Smooth muscle cell (in vitro differentiated cells): ENCODE results near the gene PROK1. TPM values are rescaled to one million over a fixed set of nuclear protein-coding genes. Genes with fewer than 3 reads are reported as not detected.
"Not testable (repeated sequence)": the region's sequence is repeated elsewhere in the genome, so short reads cannot be mapped to it uniquely, and the experiment has no call there.

Source experiments
- DNase-seq: peaks from one replicate; lab custom pipeline; 2025; ENCODE audit not compliant: unreplicated experiment; lab: John Stamatoyannopoulos, UW
- H2AFZ ChIP-seq: fragments of 200-600 bp; sonication (generic); 2 replicates; pipeline ENCODE4 v1.6.0; 2016; ENCODE audit warnings: antibody characterized with exemption, low read depth, mild to moderate bottlenecking
- H3F3A ChIP-seq: fragments of 200-600 bp; sonication (generic); 2 replicates; pipeline ENCODE4 v1.6.0; 2017; ENCODE audit warnings: antibody characterized with exemption, low read depth
- H3K27ac ChIP-seq: fragments of 200-600 bp; sonication (generic); 2 replicates; pipeline ENCODE4 v1.5.1; 2016; ENCODE audit warnings: low read depth, mild to moderate bottlenecking
- H3K27me3 ChIP-seq: fragments of 200-600 bp; sonication (generic); 2 replicates; pipeline ENCODE4 v1.6.1; 2016; ENCODE audit warnings: low read depth, mild to moderate bottlenecking
- H3K36me3 ChIP-seq: fragments of 200-600 bp; sonication (generic); 2 replicates; pipeline ENCODE4 v1.5.1; 2016; ENCODE audit warnings: low read depth
- H3K4me1 ChIP-seq: fragments of 200-600 bp; sonication (generic); 2 replicates; pipeline ENCODE4 v1.5.1; 2016; ENCODE audit warnings: low read depth
- H3K4me2 ChIP-seq: fragments of 200-600 bp; sonication (generic); 2 replicates; pipeline ENCODE4 v1.6.0; 2016; ENCODE audit warnings: mild to moderate bottlenecking
- H3K4me3 ChIP-seq: fragments of 200-600 bp; sonication (generic); 2 replicates; pipeline ENCODE4 v1.5.1; 2016; ENCODE audit warnings: mild to moderate bottlenecking
- H3K79me2 ChIP-seq: fragments of 200-600 bp; sonication (generic); 2 replicates; pipeline ENCODE4 v1.6.0; 2016; ENCODE audit warnings: low read depth, mild to moderate bottlenecking
- H3K9ac ChIP-seq: fragments of 200-600 bp; sonication (generic); 2 replicates; pipeline ENCODE4 v1.6.0; 2016; ENCODE audit warnings: low read depth
- H3K9me3 ChIP-seq: fragments of 200-600 bp; sonication (generic); replicated peaks from 2 replicates; pipeline ENCODE4 v1.5.1; 2016; ENCODE audit warnings: low read depth
- H4K20me1 ChIP-seq: fragments of 200-600 bp; sonication (generic); 2 replicates; pipeline ENCODE4 v1.6.0; 2016; ENCODE audit warnings: low read depth
- WGBS: methylation state at CpG from one replicate; pipeline ENCODE4 v1.1.7; 2016; ENCODE audit warnings: low lambda C conversion rate; 5-methylcytosine and 5-hydroxymethylcytosine counted together
- polyA plus RNA-seq: library from polyadenylated mRNA; unstranded; fragments of >200 nt; fragmentation: Nextera tagmentation; extraction: Ambion mirVana; gene quantifications from 2 replicates; pipeline ENCODE4 v1.2.1, GENCODE V29; 2016
- total RNA-seq: library from RNA; depleted of rRNA; stranded (reverse); fragments of >200 nt; gene quantifications from 2 replicates; pipeline ENCODE4 v1.2.3, GENCODE V29; 2014
- TF ChIP-seq, protein P1 (sequence below): fragments of 200-600 bp; sonication (generic); IDR thresholded peaks from 2 replicates; pipeline ENCODE4 v1.5.1; 2017; ENCODE audit warnings: borderline replicate concordance, mild to moderate bottlenecking, antibody characterized with exemption; ENCODE audit not compliant: insufficient read depth, poor library complexity, severe bottlenecking

PROK1 gene
- total and polyA plus RNA-seq, 2 experiments from 2014 or later, result 43.0 to 69.5 TPM

DNA sequence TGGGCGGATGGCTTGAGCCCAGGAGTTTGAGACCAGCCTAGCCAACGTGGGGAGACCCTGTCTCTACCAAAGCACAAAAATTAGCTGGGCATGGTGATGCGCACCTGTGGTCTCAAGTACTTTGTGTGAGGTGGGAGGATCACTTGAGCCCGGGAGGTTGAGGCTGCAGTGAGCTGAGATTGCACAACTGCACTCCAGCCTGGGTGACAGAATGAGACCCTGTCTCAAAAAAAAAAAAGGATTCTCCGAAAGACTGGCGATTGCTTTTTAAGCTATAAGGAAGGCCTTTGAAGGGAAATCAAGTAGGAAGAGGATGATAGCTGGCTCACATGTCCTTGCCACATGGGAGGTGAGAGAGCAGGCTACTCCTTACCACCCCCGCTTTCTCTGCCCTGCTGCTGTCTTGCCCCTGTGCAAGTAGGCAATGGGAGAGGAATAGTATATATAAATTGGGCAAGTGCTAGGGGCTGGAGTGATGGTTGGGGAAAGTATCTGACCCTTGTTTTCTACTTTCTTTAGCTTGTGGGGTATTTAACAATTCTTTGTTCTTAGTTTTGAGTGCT lies 39.7 kb upstream of the PROK1 start:
- Histone ChIP-seq H4K20me1 (no peaks in the 10 kb centered on the region), H3K4me1 (peaks cover 3% of the 10 kb centered on the region), H3F3A (no peaks in the 10 kb centered on the region), H2AFZ (no peak overlapping the region), H3K36me3 (no peaks in the 10 kb centered on the region), H3K27me3 (no peaks in the 10 kb centered on the region), H3K9ac (no peak overlapping the region), H3K4me2 (no peak overlapping the region), H3K27ac (no peak overlapping the region), H3K9me3 (no peaks in the 10 kb centered on the region), H3K79me2 (peaks cover 9% of the 10 kb centered on the region), H3K4me3 (no peak overlapping the region)
- WGBS, result 70% methylated on average over 7 of the region's 7 CpGs
- TF ChIP-seq, protein P1, sequence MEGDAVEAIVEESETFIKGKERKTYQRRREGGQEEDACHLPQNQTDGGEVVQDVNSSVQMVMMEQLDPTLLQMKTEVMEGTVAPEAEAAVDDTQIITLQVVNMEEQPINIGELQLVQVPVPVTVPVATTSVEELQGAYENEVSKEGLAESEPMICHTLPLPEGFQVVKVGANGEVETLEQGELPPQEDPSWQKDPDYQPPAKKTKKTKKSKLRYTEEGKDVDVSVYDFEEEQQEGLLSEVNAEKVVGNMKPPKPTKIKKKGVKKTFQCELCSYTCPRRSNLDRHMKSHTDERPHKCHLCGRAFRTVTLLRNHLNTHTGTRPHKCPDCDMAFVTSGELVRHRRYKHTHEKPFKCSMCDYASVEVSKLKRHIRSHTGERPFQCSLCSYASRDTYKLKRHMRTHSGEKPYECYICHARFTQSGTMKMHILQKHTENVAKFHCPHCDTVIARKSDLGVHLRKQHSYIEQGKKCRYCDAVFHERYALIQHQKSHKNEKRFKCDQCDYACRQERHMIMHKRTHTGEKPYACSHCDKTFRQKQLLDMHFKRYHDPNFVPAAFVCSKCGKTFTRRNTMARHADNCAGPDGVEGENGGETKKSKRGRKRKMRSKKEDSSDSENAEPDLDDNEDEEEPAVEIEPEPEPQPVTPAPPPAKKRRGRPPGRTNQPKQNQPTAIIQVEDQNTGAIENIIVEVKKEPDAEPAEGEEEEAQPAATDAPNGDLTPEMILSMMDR, result no peak
- DNase-seq, result no peak

DNA sequence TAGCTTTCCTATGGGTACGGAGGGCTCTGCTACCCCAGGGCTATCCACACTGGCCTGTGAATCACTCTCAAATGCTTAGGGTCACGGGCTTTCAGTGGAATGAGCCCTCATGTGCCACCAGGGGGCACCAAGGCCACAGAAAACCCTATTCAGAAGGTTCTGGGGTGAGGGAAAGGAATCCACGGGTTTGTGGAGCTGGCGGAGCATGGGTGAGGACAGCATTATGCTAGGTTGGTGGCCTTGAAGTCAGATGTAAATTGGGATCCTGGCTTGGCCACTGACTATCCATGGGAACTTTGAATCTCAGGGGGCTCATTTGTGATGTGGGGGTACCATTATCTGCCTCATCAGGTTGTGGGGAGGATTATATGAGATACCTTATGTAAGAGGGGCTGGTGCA lies 38.4 kb upstream of the PROK1 start:
- Histone ChIP-seq H3K9me3 (no peaks in the 10 kb centered on the region), H3K4me2 (peak overlapping the region; percentile 31), H3K4me1 (peaks cover 3% of the 10 kb centered on the region), H3K27ac (no peak overlapping the region), H3K4me3 (no peak overlapping the region), H3F3A (no peaks in the 10 kb centered on the region), H3K79me2 (no peaks in the 10 kb centered on the region), H3K36me3 (no peaks in the 10 kb centered on the region), H4K20me1 (no peaks in the 10 kb centered on the region), H3K9ac (no peak overlapping the region), H3K27me3 (no peaks in the 10 kb centered on the region), H2AFZ (no peak overlapping the region)
- 10% methylated on average over 4 of the region's 4 CpGs for WGBS
- TF ChIP-seq, protein P1, result peak; percentile 90
- peak; percentile 46 for DNase-seq

DNA sequence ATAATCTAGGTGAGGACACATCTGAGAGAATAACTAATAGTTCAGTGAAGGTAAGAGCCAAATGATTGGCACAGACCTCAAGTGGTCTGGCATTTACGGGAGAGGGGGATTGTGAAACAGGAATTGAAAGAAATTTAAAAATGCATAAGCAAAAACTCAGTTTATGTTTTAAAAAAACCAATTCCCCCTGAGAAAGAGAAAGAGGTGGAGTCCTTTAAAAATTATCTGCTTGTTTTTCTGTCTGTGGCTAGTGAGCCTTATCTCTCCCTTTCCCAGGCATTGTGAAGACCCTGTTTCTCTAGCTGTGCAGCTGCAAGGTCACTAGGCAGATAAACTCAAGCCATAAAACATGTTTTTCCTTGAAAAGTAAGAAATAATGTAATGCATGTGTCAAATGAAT lies 37.9 kb upstream of the PROK1 start:
- H4K20me1 ChIP-seq, DNase-seq, H3K79me2 ChIP-seq, H3K36me3 ChIP-seq, H3K4me1 ChIP-seq, H3K9ac ChIP-seq, H3K27me3 ChIP-seq, H2AFZ ChIP-seq, H3K9me3 ChIP-seq, H3K27ac ChIP-seq, H3K4me3 ChIP-seq, H3F3A ChIP-seq: not testable (repeated sequence)
- WGBS, result 38% methylated on average over 1 of the region's 1 CpG
- H3K4me2 ChIP-seq, result peak overlapping the region; percentile 31

DNA sequence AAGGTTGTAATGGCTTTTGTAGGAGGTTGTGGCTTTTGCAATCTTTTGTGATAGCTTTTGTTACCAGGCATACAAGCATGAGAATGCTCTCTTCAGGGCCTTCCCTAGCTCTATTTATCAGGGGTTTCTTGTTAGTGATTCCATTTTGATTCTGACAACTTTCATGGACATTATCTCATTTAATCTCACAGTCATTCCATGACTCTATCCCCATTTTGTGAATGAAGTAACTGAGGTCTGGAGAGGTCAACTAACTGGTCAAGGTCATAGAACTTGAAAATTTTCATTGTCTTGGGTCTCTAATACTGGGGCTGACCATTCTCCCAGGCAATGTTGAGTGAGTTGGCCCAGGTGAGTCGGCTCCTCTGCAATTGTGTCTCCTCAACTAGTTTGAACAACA lies 32.2 kb upstream of the PROK1 start:
- Histone ChIP-seq H3K9me3 (no peaks in the 10 kb centered on the region), H3K4me1 (no peaks in the 10 kb centered on the region), H3K79me2 (no peaks in the 10 kb centered on the region), H3K27me3 (no peaks in the 10 kb centered on the region), H3K4me2 (no peak overlapping the region), H3K36me3 (no peaks in the 10 kb centered on the region), H3K27ac (no peak overlapping the region), H3K4me3 (no peak overlapping the region), H4K20me1 (no peaks in the 10 kb centered on the region), H3F3A (no peaks in the 10 kb centered on the region), H3K9ac (no peak overlapping the region), H2AFZ (no peak overlapping the region)
- no peak for DNase-seq
- WGBS, result 100% methylated on average over 1 of the region's 1 CpG
- TF ChIP-seq, protein P1, result no peak
